ENCODE results near the gene LSM10. TPM values are rescaled to one million over a fixed set of nuclear protein-coding genes. Genes with fewer than 3 reads are reported as not detected.

Gene LSM10
- 8.5 and 14.5 TPM in 2 replicates for total RNA-seq

DNA sequence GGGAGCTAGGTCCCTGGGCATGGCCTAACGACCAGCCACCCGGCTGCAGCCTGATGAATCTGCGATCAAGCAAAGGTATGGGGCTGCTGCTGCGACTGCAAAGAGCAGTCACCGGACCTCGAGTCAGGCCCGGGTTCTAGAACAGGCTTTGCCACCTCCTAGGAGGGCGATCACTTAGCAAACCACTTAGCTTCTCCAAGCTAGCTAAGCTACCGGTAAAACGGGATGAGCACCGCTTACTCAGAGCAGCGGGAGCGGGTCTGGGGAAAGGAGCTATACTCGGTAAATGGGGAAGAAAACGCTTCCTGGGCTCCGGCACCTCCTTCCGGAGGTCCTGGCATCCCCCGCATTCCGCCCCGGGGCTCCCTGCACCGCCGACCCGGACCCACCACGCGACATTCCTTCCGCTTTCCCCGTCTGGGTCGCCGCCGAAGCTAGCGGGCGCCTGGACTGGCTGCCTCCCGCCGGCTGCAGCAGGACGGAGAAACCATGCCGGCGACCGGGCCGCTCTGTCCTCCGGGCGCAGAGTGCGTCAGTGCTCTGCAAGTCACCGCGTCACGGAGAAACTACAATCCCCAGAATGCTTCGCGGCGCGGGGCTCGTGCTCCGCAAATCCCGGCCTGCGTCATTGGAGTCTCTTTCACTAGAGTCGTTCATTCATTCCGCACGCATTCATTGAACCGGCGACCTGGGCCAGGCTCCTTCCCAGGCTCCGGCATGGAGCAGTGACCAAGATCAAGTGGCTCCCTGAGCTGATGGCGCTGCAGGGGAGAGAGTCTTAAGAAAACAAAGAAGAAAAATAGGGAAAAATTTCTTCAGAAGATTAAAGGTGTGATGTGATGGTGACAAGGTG, at the start of gene LSM10:
Gene LSM10, minus strand, starts transcription at position 531 of the 853 bp plus-strand sequence. CDS start 3,779 bp downstream, outside the sequence.

DNA sequence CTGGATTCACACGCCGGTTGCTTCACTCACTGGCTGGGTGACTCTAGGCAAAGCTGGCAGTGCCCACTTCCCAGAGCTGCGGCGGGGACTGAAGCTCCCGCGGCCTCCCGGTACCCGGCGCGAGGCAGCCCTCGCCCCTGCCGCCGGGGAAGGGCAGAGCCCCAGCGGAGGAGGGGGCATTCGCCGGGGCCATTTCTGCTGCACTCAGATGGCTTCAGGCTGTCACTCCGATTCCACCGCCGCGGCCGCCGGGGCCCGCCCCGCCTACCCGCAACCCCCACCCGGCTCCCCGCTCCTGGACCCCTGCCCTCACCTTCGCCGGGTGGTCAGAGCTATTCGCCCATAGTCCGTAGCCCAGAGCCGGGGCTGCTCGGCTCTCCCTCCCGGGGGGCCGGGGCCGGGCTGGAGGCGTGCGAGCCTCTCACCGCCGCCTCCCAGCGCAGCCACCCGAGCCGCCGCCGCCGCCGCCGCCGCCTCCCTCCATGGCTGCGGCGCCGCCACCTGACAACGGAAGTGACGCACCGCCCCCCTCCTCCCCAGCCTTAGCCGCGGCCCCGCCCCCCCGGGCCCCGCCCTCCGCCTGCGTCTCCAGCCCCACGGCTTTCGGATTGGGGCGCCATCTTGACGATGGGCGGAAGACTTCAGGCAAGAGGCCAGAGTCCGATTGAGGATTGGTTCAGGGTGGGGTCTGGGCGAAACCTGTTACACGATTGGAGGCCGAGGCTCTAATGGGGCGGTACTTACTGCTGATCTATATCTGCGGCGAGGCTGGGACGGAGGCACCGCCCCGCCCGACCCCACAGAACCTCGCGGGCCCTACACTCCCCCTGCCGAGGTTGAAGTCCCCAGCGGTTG, 12.1 kb downstream of the LSM10 start, which contains the start of gene STK40:
Gene STK40, minus strand, starts transcription at position 515 of the 855 bp plus-strand sequence. CDS start 24,592 bp downstream, outside the sequence.

Other genes with a start within 250 kb of the LSM10 start
- 65.8 and 75.9 TPM in 2 replicates for gene TRAPPC3, start 248.4 kb downstream of the LSM10 start, total RNA-seq
- gene MAP7D1, start 241.7 kb downstream of the LSM10 start, total RNA-seq = 77.6 and 152 TPM in 2 replicates
- 102 and 103 TPM in 2 replicates for gene THRAP3, start 173.5 kb downstream of the LSM10 start, total RNA-seq
- gene SH3D21, start 91.5 kb downstream of the LSM10 start, total RNA-seq = 1.9 and 6.5 TPM in 2 replicates
- 7.8 and 10.9 TPM in 2 replicates for gene EVA1B, start 74.3 kb downstream of the LSM10 start, total RNA-seq
- gene STK40, start 12.0 kb downstream of the LSM10 start, total RNA-seq = 12.0 and 35.7 TPM in 2 replicates
- 4.8 and 6.2 TPM in 2 replicates for gene OSCP1, start 52.5 kb upstream of the LSM10 start, total RNA-seq
- gene MRPS15, start 66.5 kb upstream of the LSM10 start, total RNA-seq = 73.7 and 96.7 TPM in 2 replicates
- gene CSF3R, start 85.0 kb upstream of the LSM10 start, total RNA-seq = not detected in 2 replicates